ENCODE results near the gene PPP1R16B.

- no peak for TF ChIP-seq CTCF (IDR thresholded peaks at IDR 0.05; ENCODE audit: low read depth, low read length)
- TF ChIP-seq EZH2phosphoT487 (IDR thresholded peaks at IDR 0.05; ENCODE audit: low read depth) = no peak
Measured at GRCh38 chr20:38946836-38947235, 141.3 kb downstream of the PPP1R16B start.
